NB4 (cell line): ENCODE measurements around the gene PRR36.

ENCODE experiments used
- DNase-seq: peaks from one replicate; pipeline ENCODE4 v3.0.0; 2010; ENCODE audit warnings: low read depth
- H3K4me3 ChIP-seq: one replicate; pipeline ENCODE4 v1.5.1; 2011; ENCODE audit warnings: mild to moderate bottlenecking, low read depth, low read length, moderate library complexity
- MAX ChIP-seq: IDR thresholded peaks from 2 replicates; pipeline ENCODE4 v1.6.1; 2011; ENCODE audit warnings: low read depth, low read length
- MYC ChIP-seq: IDR thresholded peaks from 2 replicates; pipeline ENCODE4 v1.6.1; 2011; ENCODE audit warnings: low read depth, low read length
- POLR2A ChIP-seq: IDR thresholded peaks from 2 replicates; pipeline ENCODE4 v1.6.1; 2011; ENCODE audit warnings: mild to moderate bottlenecking; ENCODE audit not compliant: insufficient read length; ENCODE audit errors: extremely low read depth
- TF ChIP-seq, protein P1 (sequence below): IDR thresholded peaks from one replicate; pipeline ENCODE4 v1.5.1; 2012; ENCODE audit warnings: low read depth, low read length

Gene PRR36

DNA sequence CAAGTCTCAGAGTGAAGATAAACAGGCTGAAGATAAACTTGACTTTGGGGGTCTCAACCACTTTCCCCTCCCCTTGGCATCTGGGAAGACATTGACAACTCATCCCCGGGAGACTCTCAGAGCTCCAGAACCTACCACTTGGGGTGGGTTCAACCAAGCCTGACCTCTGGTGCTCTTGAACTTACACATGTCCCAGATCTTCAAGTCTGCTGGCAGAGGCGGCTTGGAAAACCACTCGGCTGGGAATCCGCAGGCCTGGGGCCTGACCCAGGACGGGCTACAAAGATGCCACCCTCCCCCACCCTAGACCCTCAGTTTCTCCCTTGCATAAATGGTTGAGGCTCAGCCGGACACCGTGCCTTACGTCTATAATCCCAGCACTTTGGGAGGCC is 14.6 kb upstream of the PRR36 start:
- no peak overlapping the region for H3K4me3 ChIP-seq
- TF ChIP-seq, protein P1, sequence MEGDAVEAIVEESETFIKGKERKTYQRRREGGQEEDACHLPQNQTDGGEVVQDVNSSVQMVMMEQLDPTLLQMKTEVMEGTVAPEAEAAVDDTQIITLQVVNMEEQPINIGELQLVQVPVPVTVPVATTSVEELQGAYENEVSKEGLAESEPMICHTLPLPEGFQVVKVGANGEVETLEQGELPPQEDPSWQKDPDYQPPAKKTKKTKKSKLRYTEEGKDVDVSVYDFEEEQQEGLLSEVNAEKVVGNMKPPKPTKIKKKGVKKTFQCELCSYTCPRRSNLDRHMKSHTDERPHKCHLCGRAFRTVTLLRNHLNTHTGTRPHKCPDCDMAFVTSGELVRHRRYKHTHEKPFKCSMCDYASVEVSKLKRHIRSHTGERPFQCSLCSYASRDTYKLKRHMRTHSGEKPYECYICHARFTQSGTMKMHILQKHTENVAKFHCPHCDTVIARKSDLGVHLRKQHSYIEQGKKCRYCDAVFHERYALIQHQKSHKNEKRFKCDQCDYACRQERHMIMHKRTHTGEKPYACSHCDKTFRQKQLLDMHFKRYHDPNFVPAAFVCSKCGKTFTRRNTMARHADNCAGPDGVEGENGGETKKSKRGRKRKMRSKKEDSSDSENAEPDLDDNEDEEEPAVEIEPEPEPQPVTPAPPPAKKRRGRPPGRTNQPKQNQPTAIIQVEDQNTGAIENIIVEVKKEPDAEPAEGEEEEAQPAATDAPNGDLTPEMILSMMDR, result no peak
- TF ChIP-seq MAX (no peak), MYC (no peak), POLR2A (no peak)
- no peak for DNase-seq

- DNase-seq, result peak; percentile 52
- H3K4me3 ChIP-seq, result no peak within 1 kb of the TSS
- no peak for TF ChIP-seq MYC
- TF ChIP-seq MAX, result no peak
- TF ChIP-seq POLR2A, result no peak
- TF ChIP-seq, protein P1, result no peak
Measured at GRCh38 chr19:7888145-7888825, 14.1 kb upstream of the PRR36 start, which contains the start of gene LRRC8E. Gene LRRC8E, plus strand, starts transcription at chr19:7888510. Its CDS starts 7,094 bp downstream, at chr19:7895604.

GRCh38 chr19:7887408-7888144 is 13.4 kb upstream of the PRR36 start:
- TF ChIP-seq, protein P1, result no peak
- TF ChIP-seq POLR2A (no peak), MYC (no peak), MAX (no peak)
- H3K4me3 ChIP-seq, result no peak overlapping the region
- DNase-seq, result no peak

- DNase-seq, result no peak
- TF ChIP-seq MYC, result no peak
- TF ChIP-seq POLR2A, result no peak
- no peak for TF ChIP-seq MAX
- TF ChIP-seq, protein P1, result no peak
- H3K4me3 ChIP-seq, result no peak overlapping the region
Measured at GRCh38 chr19:7885818-7886217, 11.6 kb upstream of the PRR36 start.

- DNase-seq, result peak; percentile 49
- no peak for TF ChIP-seq MYC
- TF ChIP-seq, protein P1, result no peak
- no peak for TF ChIP-seq POLR2A
- no peak for TF ChIP-seq MAX
- H3K4me3 ChIP-seq, result no peak overlapping the region
Measured at GRCh38 chr19:7883796-7884570, 9.8 kb upstream of the PRR36 start.
